IPS-NIHi7 (cell line): ENCODE data around the gene MED13L.
"Not testable (repeated sequence)": the region's sequence is repeated elsewhere in the genome, so short reads cannot be mapped to it uniquely, and the experiment has no call there.

Source experiments
- DNase-seq: peaks from one replicate; pipeline ENCODE4 v3.0.0; 2012; ENCODE audit warnings: mixed read lengths; ENCODE audit errors: extremely low spot score

Gene MED13L

GRCh38 chr12:116153113-116153512 lies 124.4 kb downstream of the MED13L start:
- no peak for DNase-seq

- no peak for DNase-seq
Measured at GRCh38 chr12:116152268-116152667, 125.2 kb downstream of the MED13L start.

- DNase-seq = no peak
Measured at GRCh38 chr12:116150452-116150851, 127.0 kb downstream of the MED13L start.

GRCh38 chr12:116150001-116150400 lies 127.5 kb downstream of the MED13L start:
- DNase-seq = no peak

- no peak for DNase-seq
Measured at GRCh38 chr12:116148844-116149243, 128.6 kb downstream of the MED13L start.

- no peak for DNase-seq
Measured at GRCh38 chr12:116146386-116146785, 131.1 kb downstream of the MED13L start.

- no peak for DNase-seq
Measured at GRCh38 chr12:116145451-116145850, 132.0 kb downstream of the MED13L start.

GRCh38 chr12:116144384-116144783 lies 133.1 kb downstream of the MED13L start:
- DNase-seq = no peak

- no peak for DNase-seq
Measured at GRCh38 chr12:116143909-116144308, 133.6 kb downstream of the MED13L start.

GRCh38 chr12:116142936-116143898 lies 134.3 kb downstream of the MED13L start:
- DNase-seq = no peak

- DNase-seq = no peak
Measured at GRCh38 chr12:116141833-116142162, 135.7 kb downstream of the MED13L start.

- DNase-seq = no peak
Measured at GRCh38 chr12:116141110-116141832, 136.2 kb downstream of the MED13L start.

- no peak for DNase-seq
Measured at GRCh38 chr12:116140529-116140928, 137.0 kb downstream of the MED13L start.

- no peak for DNase-seq
Measured at GRCh38 chr12:116138781-116139180, 138.7 kb downstream of the MED13L start.

- DNase-seq = no peak
Measured at GRCh38 chr12:116138364-116138763, 139.1 kb downstream of the MED13L start.

GRCh38 chr12:116137318-116137717 lies 140.2 kb downstream of the MED13L start:
- DNase-seq = no peak

- DNase-seq = no peak
Measured at GRCh38 chr12:116136340-116136739, 141.2 kb downstream of the MED13L start.

GRCh38 chr12:116135209-116135930 lies 142.1 kb downstream of the MED13L start:
- no peak for DNase-seq

- DNase-seq = no peak
Measured at GRCh38 chr12:116133636-116134214, 143.8 kb downstream of the MED13L start.

- no peak for DNase-seq
Measured at GRCh38 chr12:116133149-116133548, 144.3 kb downstream of the MED13L start.

GRCh38 chr12:116131987-116132386 lies 145.5 kb downstream of the MED13L start:
- not testable (repeated sequence) for DNase-seq

GRCh38 chr12:116131176-116131575 lies 146.3 kb downstream of the MED13L start:
- DNase-seq = no peak
